ENCODE measurements around the gene NEGR1.

NEGR1 gene

DNA sequence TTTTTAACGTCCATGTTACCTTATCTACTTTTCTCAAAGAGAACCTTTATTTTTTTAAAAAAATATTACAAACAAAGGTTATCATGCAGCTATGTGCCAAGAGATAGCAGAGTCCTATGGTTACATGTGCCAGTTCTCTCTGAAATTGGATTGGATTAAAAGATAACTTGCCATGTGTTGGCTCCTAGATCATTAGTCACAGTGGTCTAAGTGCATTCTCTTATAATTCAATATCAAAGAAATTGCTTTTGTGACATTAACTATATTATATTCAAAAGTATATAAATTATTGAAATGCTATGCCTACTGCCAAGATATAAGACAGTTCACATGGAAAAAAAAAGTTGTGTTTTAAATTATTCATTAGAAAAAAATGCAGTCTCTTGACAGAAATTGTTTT lies 494.2 kb downstream of the NEGR1 start:
- in situ Hi-C loops (cut with HindIII; ENCODE audit: low sequenced_read_pairs) = no loop called here

GRCh38 chr1:71787699-71788098 lies 494.6 kb downstream of the NEGR1 start:
- in situ Hi-C loops (cut with HindIII; ENCODE audit: low sequenced_read_pairs) = no loop called here

GRCh38 chr1:71786218-71786617 lies 496.1 kb downstream of the NEGR1 start:
- in situ Hi-C loops (cut with HindIII; ENCODE audit: low sequenced_read_pairs) = no loop called here

DNA sequence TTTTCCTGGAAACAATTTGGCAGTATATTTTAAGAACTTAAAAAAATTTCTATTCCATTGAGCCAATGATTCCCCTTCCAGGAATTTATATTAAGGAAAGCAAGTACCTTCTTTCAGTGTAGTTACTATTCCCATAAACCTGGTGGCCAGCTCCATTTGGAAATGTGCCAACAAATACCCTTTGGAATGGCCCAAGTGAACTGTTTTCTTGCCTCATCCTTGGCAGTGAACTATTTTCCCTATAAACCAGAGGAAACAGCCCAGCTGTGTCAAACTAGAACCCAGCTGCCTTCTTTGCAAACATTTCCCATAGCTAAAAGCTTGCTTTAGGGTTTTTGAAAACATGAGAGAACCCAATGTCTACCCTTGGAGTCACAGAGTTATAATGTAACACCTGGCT lies 496.9 kb downstream of the NEGR1 start:
- in situ Hi-C loops (cut with HindIII; ENCODE audit: low sequenced_read_pairs) = no loop called here

DNA sequence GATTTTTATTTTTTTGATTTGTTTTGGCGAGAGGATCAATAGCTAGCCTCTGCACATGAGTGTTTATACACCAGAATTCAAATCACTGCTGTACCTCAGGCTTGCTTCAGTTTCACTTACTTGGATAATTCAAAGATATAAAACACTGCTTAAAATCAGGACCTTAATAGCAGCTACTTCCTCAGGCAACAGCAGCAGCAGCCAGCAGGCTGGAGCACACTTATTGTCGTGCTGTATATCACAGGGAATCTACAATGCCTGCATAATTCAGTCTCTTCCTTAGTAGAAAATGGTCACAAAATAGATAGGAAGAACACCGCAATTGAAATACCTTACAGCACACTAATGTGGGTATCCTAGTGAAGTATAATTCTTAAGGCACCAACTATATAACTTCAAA lies 497.3 kb downstream of the NEGR1 start:
- in situ Hi-C loops (cut with HindIII; ENCODE audit: low sequenced_read_pairs) = no loop called here

GRCh38 chr1:71784241-71784640 lies 498.1 kb downstream of the NEGR1 start:
- in situ Hi-C loops (cut with HindIII; ENCODE audit: low sequenced_read_pairs) = no loop called here

DNA sequence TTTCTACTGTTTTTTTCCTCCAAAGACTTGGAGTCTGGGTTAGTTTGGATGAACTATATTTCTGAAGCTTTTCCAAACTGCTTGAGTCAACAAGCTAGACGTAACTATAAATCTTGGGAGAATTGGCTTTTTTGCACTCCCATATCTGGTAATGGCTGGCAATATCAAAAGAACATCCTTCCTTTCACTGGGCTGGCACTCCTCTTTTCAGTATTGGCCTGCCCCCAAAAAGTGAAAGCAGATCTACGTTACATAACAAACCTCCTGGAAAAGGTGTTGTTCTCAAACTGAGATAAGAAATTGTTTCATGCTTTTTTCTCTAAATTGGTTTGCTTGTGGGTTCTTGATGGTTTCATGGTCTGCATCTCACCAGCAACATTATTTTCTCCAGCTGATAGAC lies 499.3 kb downstream of the NEGR1 start:
- in situ Hi-C loops (cut with HindIII; ENCODE audit: low sequenced_read_pairs) = no loop called here

GRCh38 chr1:71781450-71781849 lies 500.9 kb downstream of the NEGR1 start:
- in situ Hi-C loops (cut with HindIII; ENCODE audit: low sequenced_read_pairs) = no loop called here

DNA sequence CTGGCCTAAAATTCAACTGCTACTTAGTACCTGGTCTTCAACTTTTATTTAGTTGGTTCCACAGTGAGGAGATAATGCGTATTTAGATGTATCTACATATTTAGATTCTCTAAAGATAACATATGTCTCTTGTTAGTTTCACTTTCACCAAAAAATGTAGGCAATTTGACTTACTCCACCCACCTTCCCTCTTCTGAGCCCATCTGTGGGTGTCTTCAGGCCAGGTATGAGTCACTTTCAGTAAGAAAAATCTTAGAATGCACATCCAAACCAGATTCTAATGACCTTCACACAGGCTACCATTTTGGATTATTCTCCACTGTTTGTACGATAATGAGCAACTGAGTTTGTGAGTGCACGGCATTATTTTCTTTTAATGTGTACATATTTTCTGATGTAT lies 501.7 kb downstream of the NEGR1 start:
- in situ Hi-C loops (cut with HindIII; ENCODE audit: low sequenced_read_pairs) = no loop called here

DNA sequence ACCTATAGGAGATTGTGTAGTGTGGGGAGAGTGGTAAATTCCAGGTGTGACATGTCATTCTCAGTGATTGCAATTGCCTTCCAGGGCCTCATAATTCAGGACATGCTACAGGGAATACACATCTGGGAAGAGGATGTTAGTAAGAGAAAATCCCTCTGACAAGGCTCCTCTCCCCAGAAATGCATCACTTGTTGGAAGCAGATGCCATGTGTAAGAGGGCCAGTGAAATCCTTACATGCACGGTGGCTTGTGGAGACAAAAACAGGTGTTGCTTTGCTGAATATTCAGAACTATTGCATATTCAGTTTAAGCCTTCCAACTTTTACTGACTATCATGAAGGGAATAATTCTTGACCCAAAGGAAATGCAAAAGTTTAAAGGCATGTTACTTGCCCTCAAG lies 503.4 kb downstream of the NEGR1 start:
- in situ Hi-C loops (cut with HindIII; ENCODE audit: low sequenced_read_pairs) = no loop called here

DNA sequence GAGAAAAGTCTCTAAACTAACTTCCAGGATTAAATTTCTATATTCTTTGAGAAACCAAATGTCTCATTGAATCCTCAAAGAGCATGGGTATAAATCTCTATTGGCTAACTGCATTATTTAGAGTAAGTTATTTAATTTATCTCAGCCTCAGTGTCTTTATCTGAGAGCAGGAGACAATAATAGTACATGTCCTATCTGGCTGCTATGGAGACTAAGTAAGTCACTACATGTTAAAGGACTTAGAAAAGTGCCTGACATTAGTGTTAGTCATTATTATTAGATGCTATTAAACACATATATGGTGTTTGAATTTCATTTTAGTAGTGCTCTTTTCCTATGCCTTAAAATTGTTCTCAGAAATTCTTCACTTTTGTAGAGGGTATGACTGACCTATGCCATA lies 505.2 kb downstream of the NEGR1 start:
- in situ Hi-C loops (cut with HindIII; ENCODE audit: low sequenced_read_pairs) = no loop called here

DNA sequence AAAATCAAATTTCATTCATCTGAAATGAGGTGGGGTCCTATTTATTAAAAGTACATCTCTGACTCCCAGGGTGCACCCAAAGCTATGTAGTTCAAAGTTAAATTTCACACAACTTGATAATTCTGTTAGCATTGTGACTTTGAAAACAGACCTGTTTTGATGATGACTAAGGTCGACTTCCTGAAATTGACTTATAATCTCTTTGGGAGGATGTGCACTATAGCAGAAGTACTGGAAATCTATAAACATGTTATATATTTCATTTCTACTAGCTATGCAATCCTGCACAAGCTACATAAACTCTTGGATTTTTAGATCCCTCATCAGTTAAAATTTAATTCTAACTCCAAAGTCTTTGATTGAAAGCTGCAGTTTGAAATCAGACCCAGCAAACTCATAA lies 507.6 kb downstream of the NEGR1 start:
- in situ Hi-C loops (cut with HindIII; ENCODE audit: low sequenced_read_pairs) = no loop called here

DNA sequence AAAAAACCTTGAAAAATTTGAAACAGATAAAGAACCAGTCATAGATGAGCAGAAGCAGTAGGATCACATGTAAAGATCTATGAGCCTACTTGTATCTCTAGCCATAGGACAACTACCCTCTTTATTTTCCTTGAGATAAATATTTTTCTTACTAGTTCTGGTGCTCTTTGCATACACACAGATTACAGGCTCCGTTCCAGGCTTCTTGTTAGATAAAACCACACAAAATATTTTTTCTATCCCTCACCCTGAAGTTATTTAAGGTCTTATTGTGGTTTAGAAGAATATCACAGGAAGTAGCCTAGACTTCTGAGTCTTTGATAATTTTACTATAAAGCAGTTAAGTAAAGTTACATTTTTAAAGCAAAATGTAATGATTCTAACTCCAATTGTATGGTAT lies 512.2 kb downstream of the NEGR1 start:
- in situ Hi-C loops (cut with HindIII; ENCODE audit: low sequenced_read_pairs) = no loop called here

- in situ Hi-C loops (cut with HindIII; ENCODE audit: low sequenced_read_pairs) = no loop called here
Measured at GRCh38 chr1:71766748-71767147, 515.6 kb downstream of the NEGR1 start.

DNA sequence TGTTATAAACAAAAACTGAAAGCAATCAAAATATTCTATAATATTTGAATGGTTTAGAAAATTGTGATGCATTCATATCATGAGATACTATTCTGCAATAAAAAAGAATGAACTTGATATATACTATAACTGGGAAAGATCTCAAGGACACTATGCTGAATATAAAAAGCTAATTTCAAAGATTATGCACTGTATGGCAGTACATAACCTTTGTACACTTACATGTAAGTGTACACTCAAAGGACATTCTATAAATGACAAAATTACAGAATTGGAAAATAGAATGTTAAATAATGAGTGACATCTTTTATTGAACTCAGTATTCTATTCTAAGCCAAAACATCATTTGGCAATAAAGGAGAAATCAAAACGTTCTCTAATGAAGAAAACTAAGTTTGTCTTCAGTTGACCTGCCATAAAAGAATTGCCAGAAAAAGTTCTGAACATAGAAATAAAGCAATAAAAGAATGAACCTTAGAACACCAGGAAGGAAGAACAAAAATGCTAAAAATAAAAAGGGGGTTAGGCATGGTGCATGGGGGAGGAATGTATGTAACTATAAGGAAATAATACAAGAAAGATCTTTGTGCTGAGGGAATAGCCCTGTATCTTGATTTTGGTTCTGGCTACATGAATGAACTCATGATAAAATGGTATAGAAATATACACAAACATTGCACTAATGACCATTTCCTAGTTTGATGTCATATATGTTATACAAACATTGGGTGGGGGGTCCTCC lies 519.7 kb downstream of the NEGR1 start:
- in situ Hi-C loops (cut with HindIII; ENCODE audit: low sequenced_read_pairs) = no loop called here

- in situ Hi-C loops (cut with HindIII; ENCODE audit: low sequenced_read_pairs) = no loop called here
Measured at GRCh38 chr1:71755441-71755840, 526.9 kb downstream of the NEGR1 start.

DNA sequence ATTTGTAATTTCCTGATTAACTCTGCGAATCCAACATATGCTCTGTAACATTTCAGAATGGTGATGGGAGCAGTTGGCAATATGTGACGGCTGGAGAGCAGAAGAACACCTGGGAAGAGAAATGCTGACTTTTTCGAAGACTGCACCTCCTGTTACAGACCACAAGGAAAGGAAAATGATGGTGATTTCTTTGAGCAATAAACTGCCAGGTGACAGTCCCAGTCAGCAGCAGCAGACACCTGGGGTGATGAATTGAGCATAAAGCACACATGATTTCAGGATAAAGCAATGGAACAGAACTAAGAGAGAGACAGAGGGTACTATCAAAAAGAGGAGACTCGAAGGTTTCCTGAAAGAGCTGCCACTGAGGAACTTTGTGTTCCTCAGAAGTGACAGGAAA lies 528.6 kb downstream of the NEGR1 start:
- in situ Hi-C loops (cut with HindIII; ENCODE audit: low sequenced_read_pairs) = no loop called here

GRCh38 chr1:71745326-71745725 lies 537.0 kb downstream of the NEGR1 start:
- in situ Hi-C loops (cut with HindIII; ENCODE audit: low sequenced_read_pairs) = no loop called here

GRCh38 chr1:71743862-71744261 lies 538.5 kb downstream of the NEGR1 start:
- in situ Hi-C loops (cut with HindIII; ENCODE audit: low sequenced_read_pairs) = no loop called here

DNA sequence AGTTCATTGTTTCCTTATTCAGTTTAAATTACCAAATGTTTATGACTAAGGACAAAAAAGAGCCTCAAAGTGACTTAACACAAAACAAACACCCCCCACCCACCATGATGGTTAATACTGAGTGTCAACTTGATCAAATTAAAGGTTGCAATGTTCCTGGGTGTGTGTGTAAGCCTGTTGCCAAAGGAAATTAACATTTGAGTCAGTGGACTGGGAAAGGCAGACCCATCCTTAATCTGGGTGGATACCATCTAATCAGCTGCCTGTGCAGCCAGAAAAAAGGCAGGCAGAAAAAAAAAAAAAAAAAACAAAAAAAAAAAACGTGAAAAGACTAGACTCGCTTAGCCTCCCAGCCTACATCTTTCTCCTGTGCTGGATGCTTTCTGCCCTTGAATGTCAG lies 543.4 kb downstream of the NEGR1 start:
- in situ Hi-C loops (cut with HindIII; ENCODE audit: low sequenced_read_pairs) = no loop called here

GRCh38 chr1:71738256-71738655 lies 544.1 kb downstream of the NEGR1 start:
- in situ Hi-C loops (cut with HindIII; ENCODE audit: low sequenced_read_pairs) = no loop called here

DNA sequence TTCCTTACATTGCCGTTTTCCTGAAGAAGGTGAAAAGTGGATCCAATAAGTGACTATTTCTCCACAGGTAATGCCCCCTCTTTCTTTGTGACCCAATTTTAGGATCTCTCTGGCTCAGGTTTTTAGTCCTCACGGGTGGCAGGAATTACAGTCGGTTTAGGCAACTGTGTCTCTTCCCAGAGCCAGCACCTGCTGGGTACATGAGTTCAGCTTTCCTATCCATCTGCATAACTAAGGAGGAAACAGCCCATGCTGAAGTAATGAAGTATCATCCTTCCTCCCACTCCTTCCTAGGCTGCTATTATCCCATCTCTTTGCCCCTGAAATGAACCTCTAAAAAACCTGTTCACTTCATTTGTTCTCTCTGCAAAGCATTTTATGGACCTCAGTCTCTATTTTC lies 544.6 kb downstream of the NEGR1 start:
- in situ Hi-C loops (cut with HindIII; ENCODE audit: low sequenced_read_pairs) = no loop called here

GRCh38 chr1:71733121-71733520 lies 549.2 kb downstream of the NEGR1 start:
- in situ Hi-C loops (cut with HindIII; ENCODE audit: low sequenced_read_pairs) = no loop called here

All from DLD1 (cell line).